22Rv1 (cell line): ENCODE data around the gene BBX.

Experiments used
- H3K27ac ChIP-seq: fragments of 450-650 bp; 2 replicates; pipeline ENCODE4 v1.5.1; 2017
- ZFX ChIP-seq: fragments of 450-650 bp; IDR thresholded peaks from 2 replicates; pipeline ENCODE4 v1.6.1; 2017; ENCODE audit warnings: antibody characterized with exemption, borderline replicate concordance
- TF ChIP-seq, protein P1 (sequence below): fragments of 450-650 bp; IDR thresholded peaks from 2 replicates; pipeline ENCODE4 v1.5.1; 2017; ENCODE audit warnings: mild to moderate bottlenecking

Gene BBX

DNA sequence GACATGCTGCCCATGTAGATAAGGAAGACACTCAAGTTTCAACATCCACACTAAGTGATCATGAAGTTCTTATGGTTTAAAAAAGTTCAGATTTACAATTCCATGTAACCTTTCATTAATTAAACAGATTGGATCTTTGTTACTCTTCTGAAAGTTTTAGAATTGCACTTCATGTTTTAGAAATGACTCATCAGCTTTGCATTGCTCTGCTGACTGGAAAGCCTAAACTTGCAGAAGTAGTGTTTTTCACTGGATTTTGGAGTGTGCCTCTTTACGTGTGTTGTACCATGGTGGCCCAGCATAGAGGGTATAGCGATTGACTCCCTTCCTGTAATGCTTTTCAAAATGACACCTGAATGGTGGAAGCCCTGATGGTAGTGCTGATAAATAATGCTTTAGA, 157.9 kb downstream of the BBX start:
- H3K27ac ChIP-seq: no peak overlapping the region
- TF ChIP-seq, protein P1, sequence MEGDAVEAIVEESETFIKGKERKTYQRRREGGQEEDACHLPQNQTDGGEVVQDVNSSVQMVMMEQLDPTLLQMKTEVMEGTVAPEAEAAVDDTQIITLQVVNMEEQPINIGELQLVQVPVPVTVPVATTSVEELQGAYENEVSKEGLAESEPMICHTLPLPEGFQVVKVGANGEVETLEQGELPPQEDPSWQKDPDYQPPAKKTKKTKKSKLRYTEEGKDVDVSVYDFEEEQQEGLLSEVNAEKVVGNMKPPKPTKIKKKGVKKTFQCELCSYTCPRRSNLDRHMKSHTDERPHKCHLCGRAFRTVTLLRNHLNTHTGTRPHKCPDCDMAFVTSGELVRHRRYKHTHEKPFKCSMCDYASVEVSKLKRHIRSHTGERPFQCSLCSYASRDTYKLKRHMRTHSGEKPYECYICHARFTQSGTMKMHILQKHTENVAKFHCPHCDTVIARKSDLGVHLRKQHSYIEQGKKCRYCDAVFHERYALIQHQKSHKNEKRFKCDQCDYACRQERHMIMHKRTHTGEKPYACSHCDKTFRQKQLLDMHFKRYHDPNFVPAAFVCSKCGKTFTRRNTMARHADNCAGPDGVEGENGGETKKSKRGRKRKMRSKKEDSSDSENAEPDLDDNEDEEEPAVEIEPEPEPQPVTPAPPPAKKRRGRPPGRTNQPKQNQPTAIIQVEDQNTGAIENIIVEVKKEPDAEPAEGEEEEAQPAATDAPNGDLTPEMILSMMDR: no peak
- no peak for TF ChIP-seq ZFX

DNA sequence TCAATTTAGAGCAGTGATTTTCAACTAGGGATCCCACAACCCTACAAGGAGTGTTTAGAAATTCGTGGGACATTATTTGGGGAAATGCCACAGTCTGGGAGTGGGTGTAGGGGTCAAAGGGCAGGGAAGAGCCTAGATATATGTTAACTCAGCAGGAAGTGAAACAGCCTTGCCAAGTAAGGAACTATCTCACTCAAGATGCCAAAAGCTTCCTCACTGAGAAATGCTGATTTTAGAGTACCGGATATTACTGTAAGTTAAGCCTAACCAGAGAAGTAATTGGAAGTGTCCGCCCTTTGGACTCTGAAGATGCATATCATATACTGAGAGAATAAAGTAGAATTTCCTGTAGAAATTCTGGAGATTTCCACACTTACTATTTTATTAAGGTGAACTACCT, 158.6 kb downstream of the BBX start:
- TF ChIP-seq, protein P1: no peak
- TF ChIP-seq ZFX: no peak
- H3K27ac ChIP-seq: no peak overlapping the region

GRCh38 chr3:107682580-107682979, 159.8 kb downstream of the BBX start:
- no peak for TF ChIP-seq ZFX
- no peak overlapping the region for H3K27ac ChIP-seq

GRCh38 chr3:107683447-107683846, 160.7 kb downstream of the BBX start:
- TF ChIP-seq, protein P1: no peak
- TF ChIP-seq ZFX: no peak
- H3K27ac ChIP-seq: no peak overlapping the region

GRCh38 chr3:107684431-107684925, 161.7 kb downstream of the BBX start:
- TF ChIP-seq, protein P1: no peak
- no peak for TF ChIP-seq ZFX
- no peak overlapping the region for H3K27ac ChIP-seq

- TF ChIP-seq, protein P1: no peak
- no peak for TF ChIP-seq ZFX
- no peak overlapping the region for H3K27ac ChIP-seq
These were observed 162.6 kb downstream of the BBX start for GRCh38 chr3:107685383-107685782.

DNA sequence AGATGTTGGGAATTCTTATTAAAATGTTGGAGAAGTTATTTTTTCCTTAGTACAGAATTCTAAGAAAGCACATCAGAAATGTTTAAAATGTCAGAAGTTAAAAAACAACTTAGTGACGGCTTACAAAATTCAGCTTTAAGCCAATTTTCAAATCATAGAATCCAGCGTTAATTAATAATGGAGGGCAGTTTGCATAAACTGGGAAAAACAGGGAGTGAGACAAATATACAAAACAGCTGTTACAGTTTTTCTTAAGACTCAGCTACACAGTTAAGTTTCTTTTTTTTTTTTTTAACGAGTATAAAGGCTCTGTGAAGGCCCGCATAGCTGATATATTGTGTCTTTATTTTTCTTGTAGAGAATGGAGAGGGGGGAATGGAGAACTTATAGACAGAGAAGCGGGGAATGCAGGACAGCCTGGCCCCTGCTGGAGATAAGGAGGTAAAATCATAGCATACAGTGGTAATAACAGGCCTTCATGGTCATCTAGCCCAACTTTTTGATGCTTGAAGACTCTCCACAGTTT, 164.4 kb downstream of the BBX start:
- H3K27ac ChIP-seq: no peak overlapping the region
- no peak for TF ChIP-seq ZFX
- TF ChIP-seq, protein P1: no peak

GRCh38 chr3:107689355-107689754, 166.6 kb downstream of the BBX start:
- H3K27ac ChIP-seq: no peak overlapping the region
- TF ChIP-seq, protein P1: no peak
- TF ChIP-seq ZFX: no peak
